A673 (cell line): ENCODE results near the gene PRSS21.

Experiments used
- CTCF ChIP-seq: fragments of 300-800, 200-600 bp; sonication (generic); conservative IDR thresholded peaks from 2 replicates; pipeline ENCODE4 v1.5.1; 2017; ENCODE audit warnings: low read depth, mild to moderate bottlenecking, antibody characterized with exemption, low read length, moderate library complexity, mixed read lengths
- EZH2 ChIP-seq: fragments of 200-600 bp; sonication (generic); IDR thresholded peaks from 2 replicates; pipeline ENCODE4 v1.6.1; 2017; ENCODE audit warnings: borderline replicate concordance, low read depth, mild to moderate bottlenecking, mixed read lengths, antibody characterized with exemption, low read length; ENCODE audit not compliant: poor library complexity, severe bottlenecking

GRCh38 chr16:2798723-2799204 lies 18.3 kb upstream of the PRSS21 start:
- no peak for TF ChIP-seq CTCF
- TF ChIP-seq EZH2 = no peak
